Mesenchymal stem cell (in vitro differentiated cells and primary cell): ENCODE data around the gene CNTNAP2.

Experiments
- DNase-seq: peaks from one replicate; pipeline ENCODE4 v3.0.0-alpha.2; 2013
- H2AFZ ChIP-seq: one replicate; pipeline ENCODE4 v1.6.1; 2013; ENCODE audit warnings: low read depth, mild to moderate bottlenecking, control low read depth, inconsistent platforms, low read length, moderate library complexity
- H2AK5ac ChIP-seq: 2 replicates; pipeline ENCODE4 v1.6.1; 2013; ENCODE audit warnings: low read length, moderate library complexity, mild to moderate bottlenecking, inconsistent platforms; ENCODE audit not compliant: severe bottlenecking
- H2BK120ac ChIP-seq: one replicate; pipeline ENCODE4 v1.6.1; 2013; ENCODE audit warnings: low read depth, mild to moderate bottlenecking, inconsistent platforms, low read length, moderate library complexity
- H2BK12ac ChIP-seq, 2 experiments: one replicate each; pipeline ENCODE4 v1.6.1; 2013; ENCODE audit warnings: inconsistent platforms in 2 of 2, low read length in 2 of 2, mild to moderate bottlenecking in 2 of 2, moderate library complexity in 2 of 2, control low read depth in 1 of 2
- H2BK15ac ChIP-seq: one replicate; pipeline ENCODE4 v1.6.1; 2013; ENCODE audit warnings: mild to moderate bottlenecking, low read depth, inconsistent platforms; ENCODE audit not compliant: poor library complexity, severe bottlenecking
- H2BK5ac ChIP-seq: 2 replicates; pipeline ENCODE4 v1.6.1; 2013; ENCODE audit warnings: low read depth, mild to moderate bottlenecking, low read length, control low read depth, inconsistent platforms; ENCODE audit not compliant: poor library complexity, severe bottlenecking
- H3K14ac ChIP-seq, 2 experiments: one replicate each; pipeline ENCODE4 v1.6.1; 2013; ENCODE audit warnings: inconsistent platforms in 2 of 2, low read length in 2 of 2, control low read depth in 1 of 2, mild to moderate bottlenecking in 1 of 2, moderate library complexity in 1 of 2
- H3K18ac ChIP-seq, 2 experiments: one replicate each; pipeline ENCODE4 v1.6.1; 2013; ENCODE audit warnings: inconsistent platforms in 2 of 2, low read length in 2 of 2, control low read depth in 1 of 2, low read depth in 1 of 2, mild to moderate bottlenecking in 1 of 2
- H3K23ac ChIP-seq, 2 experiments: one replicate each; pipeline ENCODE4 v1.6.1; 2013; ENCODE audit warnings: inconsistent platforms in 2 of 2, low read length in 2 of 2, mild to moderate bottlenecking in 2 of 2, moderate library complexity in 2 of 2, control low read depth in 1 of 2
- H3K27ac ChIP-seq: 2 replicates; pipeline ENCODE4 v1.5.1; 2013; ENCODE audit warnings: mild to moderate bottlenecking, moderate library complexity, low read length, control low read depth, inconsistent platforms; ENCODE audit not compliant: poor library complexity, severe bottlenecking
- H3K27me3 ChIP-seq, 2 experiments: 2 replicates each; pipeline versions ENCODE4 v1.6.1 to v1.7.0; 2013; ENCODE audit warnings: low read length in 2 of 2, mild to moderate bottlenecking in 2 of 2, moderate library complexity in 2 of 2, control low read depth in 1 of 2, inconsistent platforms in 1 of 2; ENCODE audit not compliant: control insufficient read depth in 1 of 2, insufficient read depth in 1 of 2
- H3K36me3 ChIP-seq, 2 experiments: 2 replicates each; pipeline versions ENCODE4 v1.6.1 to v1.7.0; 2013; ENCODE audit warnings: low read length in 2 of 2, control low read depth in 1 of 2, inconsistent platforms in 1 of 2, low read depth in 1 of 2, mild to moderate bottlenecking in 1 of 2; ENCODE audit not compliant: insufficient read depth in 2 of 2, control insufficient read depth in 1 of 2
- H3K4ac ChIP-seq, 2 experiments: one replicate each; pipeline ENCODE4 v1.6.1; 2013; ENCODE audit warnings: inconsistent platforms in 2 of 2, low read length in 2 of 2, mild to moderate bottlenecking in 2 of 2, moderate library complexity in 2 of 2, control low read depth in 1 of 2, low read depth in 1 of 2
- H3K4me1 ChIP-seq: 2 replicates; pipeline ENCODE4 v1.6.1; 2013; ENCODE audit warnings: low read depth, low read length, control low read depth; ENCODE audit not compliant: control insufficient read depth, insufficient read depth
- H3K4me2 ChIP-seq: 2 replicates; pipeline ENCODE4 v1.6.1; 2013; ENCODE audit warnings: low read length, mild to moderate bottlenecking, inconsistent platforms; ENCODE audit not compliant: poor library complexity, severe bottlenecking
- H3K4me3 ChIP-seq, 2 experiments: 2 replicates each; pipeline versions ENCODE4 v1.5.1 to v1.7.0; 2013; ENCODE audit warnings: low read length in 2 of 2, mild to moderate bottlenecking in 2 of 2, control low read depth in 1 of 2, low read depth in 1 of 2; ENCODE audit not compliant: insufficient read depth in 1 of 2
- H3K79me1 ChIP-seq: replicated peaks from 2 replicates; pipeline ENCODE4 v1.6.1; 2013; ENCODE audit warnings: mild to moderate bottlenecking, control low read depth, low read length, inconsistent platforms; ENCODE audit not compliant: poor library complexity, severe bottlenecking
- H3K9ac ChIP-seq: 2 replicates; pipeline ENCODE4 v1.7.0; 2013; ENCODE audit warnings: mild to moderate bottlenecking, low read length, moderate library complexity
- H3K9me3 ChIP-seq: 2 replicates; pipeline ENCODE4 v1.7.0; 2013; ENCODE audit warnings: mild to moderate bottlenecking, low read length; ENCODE audit not compliant: control insufficient read depth
- H4K8ac ChIP-seq: one replicate; pipeline ENCODE4 v1.6.1; 2013; ENCODE audit warnings: inconsistent platforms, mild to moderate bottlenecking, low read length, moderate library complexity
- H4K91ac ChIP-seq: one replicate; pipeline ENCODE4 v1.6.1; 2013; ENCODE audit warnings: mild to moderate bottlenecking, low read length, inconsistent platforms
- WGBS: methylation state at CpG from one replicate; pipeline ENCODE4 v1.1.7; 2013; ENCODE audit warnings: mixed read lengths; 5-methylcytosine and 5-hydroxymethylcytosine counted together

Gene CNTNAP2

DNA sequence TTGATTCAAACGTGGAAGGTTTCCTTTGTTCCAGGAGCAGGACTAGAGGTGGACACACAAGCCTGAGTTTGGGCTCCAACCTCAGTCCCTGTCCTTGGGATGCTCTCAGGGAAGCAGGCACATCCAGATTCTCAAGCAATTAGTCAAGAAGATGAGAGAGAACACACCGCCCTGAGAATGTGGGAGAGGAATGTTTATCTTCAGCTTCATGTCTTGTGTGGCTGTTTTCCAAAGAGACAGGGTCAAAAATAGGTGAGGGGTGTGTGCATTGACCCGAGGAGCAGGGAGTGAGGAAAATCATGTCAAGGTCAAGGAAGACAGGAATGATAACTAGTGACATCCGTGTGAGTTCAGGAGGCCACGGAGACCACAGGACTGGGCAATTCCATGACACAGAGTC, 2001.8 kb downstream of the CNTNAP2 start:
- 60% methylated on average over 5 of the region's 5 CpGs for WGBS

DNA sequence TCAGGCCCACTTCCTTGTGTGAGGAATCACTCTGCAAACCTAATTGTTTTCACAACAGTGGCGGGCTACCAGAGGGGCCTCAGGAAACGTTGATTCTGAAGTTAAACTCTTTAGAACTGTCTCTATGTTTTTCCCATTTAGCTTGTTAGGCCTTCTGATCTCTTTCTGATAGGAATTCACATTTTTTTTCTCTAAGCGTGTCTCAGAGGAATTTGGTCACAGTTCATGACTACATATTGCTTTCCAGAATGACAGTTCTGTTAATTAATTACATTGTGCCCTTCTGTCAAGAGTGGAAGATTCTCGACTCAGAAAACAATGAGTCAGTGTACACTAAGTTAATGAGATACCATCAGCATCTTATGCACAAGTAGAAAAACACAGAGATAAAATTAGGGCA, 2004.8 kb downstream of the CNTNAP2 start:
- peaks cover 13% of the 10 kb centered on the region for H3K4me1 ChIP-seq
- no peak overlapping the region for H2AFZ ChIP-seq
- H4K8ac ChIP-seq = no peak overlapping the region
- no peak overlapping the region for H3K4me3 ChIP-seq
- no peak overlapping the region for H3K4me2 ChIP-seq
- H2BK120ac ChIP-seq = no peak overlapping the region
- H2BK12ac ChIP-seq = no peak overlapping the region
- H3K9me3 ChIP-seq = peaks cover 2% of the 10 kb centered on the region
- 57% methylated on average over 2 of the region's 4 CpGs for WGBS
- no peak overlapping the region for H3K4ac ChIP-seq
- no peak overlapping the region for H3K23ac ChIP-seq
- H3K18ac ChIP-seq = no peak overlapping the region
- no peak for DNase-seq
- H3K9ac ChIP-seq = no peak overlapping the region
- peak overlapping the region; percentile 70 for H3K27ac ChIP-seq
- no peak overlapping the region for H2BK5ac ChIP-seq
- no peak overlapping the region for H4K91ac ChIP-seq
- no peaks in the 10 kb centered on the region for H3K27me3 ChIP-seq
- no peak overlapping the region for H2AK5ac ChIP-seq
- H2BK15ac ChIP-seq = no peak overlapping the region
- H3K14ac ChIP-seq = no peak overlapping the region
- H3K36me3 ChIP-seq = no peaks in the 10 kb centered on the region
- no peaks in the 10 kb centered on the region for H3K79me1 ChIP-seq

More for the DNA sequence above, 2001.8 kb downstream of the CNTNAP2 start:
- Histone ChIP-seq H2AFZ (no peak overlapping the region), H2AK5ac (no peak overlapping the region), H3K27me3 (no peaks in the 10 kb centered on the region), H2BK120ac (no peak overlapping the region), H3K4me3 (no peak overlapping the region), H3K4ac (no peak overlapping the region), H2BK5ac (no peak overlapping the region), H3K4me2 (no peak overlapping the region), H3K4me1 (peaks cover 13% of the 10 kb centered on the region), H3K18ac (no peak overlapping the region), H2BK15ac (no peak overlapping the region), H2BK12ac (no peak overlapping the region), H3K14ac (no peak overlapping the region), H4K8ac (no peak overlapping the region), H3K23ac (no peak overlapping the region), H3K27ac (no peak overlapping the region), H3K9me3 (no peaks in the 10 kb centered on the region), H3K36me3 (no peaks in the 10 kb centered on the region), H3K79me1 (no peaks in the 10 kb centered on the region), H4K91ac (no peak overlapping the region), H3K9ac (no peak overlapping the region)
- no peak for DNase-seq

DNA sequence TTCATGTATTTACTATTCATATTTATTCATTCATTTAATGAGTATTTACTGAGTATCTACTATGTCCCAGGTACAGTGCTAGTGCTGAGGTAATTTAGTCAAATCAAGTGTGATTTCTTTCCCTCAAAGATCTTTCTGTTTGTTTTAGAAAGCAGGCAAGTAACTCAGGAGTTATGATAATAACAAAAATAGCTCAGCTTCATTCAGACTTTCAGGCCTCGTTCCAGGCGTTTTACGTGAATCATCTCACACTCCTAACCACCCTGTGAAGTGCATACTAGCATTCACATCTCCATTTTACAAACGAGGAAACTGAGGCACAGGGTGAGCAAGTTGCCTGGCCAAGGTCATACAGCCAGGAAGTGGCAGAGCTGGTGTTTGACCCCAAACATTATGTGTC, 2005.2 kb downstream of the CNTNAP2 start:
- no peak overlapping the region for H3K4me3 ChIP-seq
- no peak overlapping the region for H2BK5ac ChIP-seq
- H3K27me3 ChIP-seq = no peaks in the 10 kb centered on the region
- no peak overlapping the region for H4K8ac ChIP-seq
- 75% methylated on average over 4 of the region's 4 CpGs for WGBS
- no peak overlapping the region for H2BK120ac ChIP-seq
- DNase-seq = no peak
- H2AK5ac ChIP-seq = no peak overlapping the region
- no peaks in the 10 kb centered on the region for H3K36me3 ChIP-seq
- no peak overlapping the region for H2BK12ac ChIP-seq
- no peak overlapping the region for H4K91ac ChIP-seq
- H3K9me3 ChIP-seq = peaks cover 4% of the 10 kb centered on the region
- H3K18ac ChIP-seq = no peak overlapping the region
- H2BK15ac ChIP-seq = no peak overlapping the region
- H3K4ac ChIP-seq = no peak overlapping the region
- no peak overlapping the region for H2AFZ ChIP-seq
- H3K9ac ChIP-seq = no peak overlapping the region
- H3K4me2 ChIP-seq = no peak overlapping the region
- peaks cover 13% of the 10 kb centered on the region for H3K4me1 ChIP-seq
- no peak overlapping the region for H3K23ac ChIP-seq
- peak overlapping the region; percentile 4 for H3K27ac ChIP-seq
- H3K79me1 ChIP-seq = no peaks in the 10 kb centered on the region
- H3K14ac ChIP-seq = no peak overlapping the region

DNA sequence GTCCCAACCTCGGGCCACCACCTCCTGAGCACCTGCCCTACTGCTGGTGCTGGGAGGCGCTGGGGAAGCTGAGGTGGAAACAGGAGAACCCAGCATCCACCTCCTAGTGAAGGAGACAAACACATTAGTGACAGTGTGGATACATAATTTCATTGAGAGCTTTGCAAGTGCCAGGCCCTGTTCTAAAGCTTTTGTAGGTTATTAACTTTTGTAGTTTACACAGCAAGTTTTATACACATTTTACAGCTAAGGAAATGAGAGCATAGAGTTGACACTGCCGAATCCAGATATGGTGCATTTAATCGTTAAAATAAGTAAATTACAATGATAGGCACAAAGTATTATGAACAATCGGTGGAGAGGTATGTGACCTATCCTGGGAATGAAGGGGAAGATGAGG, 2007.9 kb downstream of the CNTNAP2 start:
- Histone ChIP-seq H3K9me3 (peaks cover 4% of the 10 kb centered on the region), H2BK15ac (no peak overlapping the region), H3K23ac (no peak overlapping the region), H2AK5ac (no peak overlapping the region), H3K9ac (no peak overlapping the region), H2BK120ac (no peak overlapping the region), H3K4me1 (peaks cover 7% of the 10 kb centered on the region), H4K8ac (no peak overlapping the region), H3K18ac (no peak overlapping the region), H3K27me3 (no peaks in the 10 kb centered on the region), H3K79me1 (no peaks in the 10 kb centered on the region), H3K14ac (no peak overlapping the region), H3K4me2 (no peak overlapping the region), H2BK12ac (no peak overlapping the region), H3K4me3 (no peak overlapping the region), H2AFZ (no peak overlapping the region), H3K36me3 (no peaks in the 10 kb centered on the region), H3K27ac (no peak overlapping the region), H4K91ac (no peak overlapping the region), H3K4ac (no peak overlapping the region), H2BK5ac (no peak overlapping the region)
- no peak for DNase-seq
- 70% methylated on average over 5 of the region's 5 CpGs for WGBS
